Measurements from ENCODE around the gene TSKU. TPM values are rescaled to one million over a fixed set of nuclear protein-coding genes. Genes with fewer than 3 reads are reported as not detected.

TSKU gene
- total RNA-seq, 1 donor from 2014 or later, result 121 TPM

GRCh38 chr11:76744186-76745043 lies 38.7 kb upstream of the TSKU start:
- H3K27me3 ChIP-seq, result no peaks in the 10 kb centered on the region
- no peak for TF ChIP-seq CTCF (IDR thresholded peaks at IDR 0.05)
- H3K4me1 ChIP-seq, result no peaks in the 10 kb centered on the region
- no peaks in the 10 kb centered on the region for H3K9me3 ChIP-seq
- no peaks in the 10 kb centered on the region for H3K36me3 ChIP-seq
- peak in 1 of 2 donors; percentile 57 for DNase-seq (ENCODE audit: low spot score in 2 of 2)
- intact Hi-C loops (cut with DNase I), result no loop called here
- H3K4me3 ChIP-seq, result no peak overlapping the region
- no peak overlapping the region for H3K27ac ChIP-seq

GRCh38 chr11:76745044-76745376 lies 38.1 kb upstream of the TSKU start:
- Histone ChIP-seq H3K27ac (no peak overlapping the region), H3K4me1 (no peaks in the 10 kb centered on the region), H3K9me3 (no peaks in the 10 kb centered on the region), H3K36me3 (no peaks in the 10 kb centered on the region), H3K4me3 (no peak overlapping the region), H3K27me3 (no peaks in the 10 kb centered on the region)
- no peak for TF ChIP-seq CTCF (IDR thresholded peaks at IDR 0.05)
- DNase-seq (ENCODE audit: low spot score in 2 of 2), result no peak
- intact Hi-C loops (cut with DNase I), result no loop called here

- Histone ChIP-seq H3K9me3 (no peaks in the 10 kb centered on the region), H3K27me3 (no peaks in the 10 kb centered on the region), H3K36me3 (no peaks in the 10 kb centered on the region), H3K4me1 (no peaks in the 10 kb centered on the region), H3K27ac (no peak overlapping the region), H3K4me3 (no peak overlapping the region)
- no peak for TF ChIP-seq CTCF (IDR thresholded peaks at IDR 0.05)
- intact Hi-C loops (cut with DNase I), result no loop called here
- no peak for DNase-seq (ENCODE audit: low spot score in 2 of 2)
Measured at GRCh38 chr11:76745561-76746207, 37.5 kb upstream of the TSKU start.

GRCh38 chr11:76747153-76747914 lies 35.8 kb upstream of the TSKU start:
- DNase-seq (ENCODE audit: low spot score in 2 of 2), result no peak
- intact Hi-C loops (cut with DNase I), result no loop called here
- Histone ChIP-seq H3K27me3 (no peaks in the 10 kb centered on the region), H3K27ac (peak overlapping the region in 1 of 2 donors; percentile 46), H3K4me1 (peaks cover 0 to 4% of the 10 kb centered on the region in 2 donors), H3K4me3 (no peak overlapping the region), H3K9me3 (no peaks in the 10 kb centered on the region), H3K36me3 (no peaks in the 10 kb centered on the region)
- TF ChIP-seq CTCF (IDR thresholded peaks at IDR 0.05), result no peak

- Histone ChIP-seq H3K9me3 (no peaks in the 10 kb centered on the region), H3K27me3 (no peaks in the 10 kb centered on the region), H3K27ac (peak overlapping the region; percentile 46 to 56), H3K4me3 (no peak overlapping the region), H3K4me1 (peaks cover 0 to 12% of the 10 kb centered on the region in 2 donors), H3K36me3 (no peaks in the 10 kb centered on the region)
- intact Hi-C loops (cut with DNase I), result no loop called here
- DNase-seq (ENCODE audit: low spot score in 2 of 2), result no peak
- no peak for TF ChIP-seq CTCF (IDR thresholded peaks at IDR 0.05)
Measured at GRCh38 chr11:76747915-76748860, 35.0 kb upstream of the TSKU start.
